Esophagus mucosa (tissue), 1 donor: ENCODE results near the gene RXFP3. TPM values are rescaled to one million over a fixed set of nuclear protein-coding genes. Genes with fewer than 3 reads are reported as not detected.
"Not testable (repeated sequence)": the region's sequence is repeated elsewhere in the genome, so short reads cannot be mapped to it uniquely, and the experiment has no call there.

Source experiments
- ATAC-seq: fragments of 200-7000 bp; cut with Tn5 transposase; one replicate; pipeline ENCODE4 v1.9.1; 2020
- total RNA-seq: library from RNA; stranded (reverse); gene quantifications from one replicate; pipeline ENCODE4 v1.2.4, GENCODE V29; 2023
- donor health status: DM: yes; HTN: yes; CAD: no.

Gene RXFP3, protein sequence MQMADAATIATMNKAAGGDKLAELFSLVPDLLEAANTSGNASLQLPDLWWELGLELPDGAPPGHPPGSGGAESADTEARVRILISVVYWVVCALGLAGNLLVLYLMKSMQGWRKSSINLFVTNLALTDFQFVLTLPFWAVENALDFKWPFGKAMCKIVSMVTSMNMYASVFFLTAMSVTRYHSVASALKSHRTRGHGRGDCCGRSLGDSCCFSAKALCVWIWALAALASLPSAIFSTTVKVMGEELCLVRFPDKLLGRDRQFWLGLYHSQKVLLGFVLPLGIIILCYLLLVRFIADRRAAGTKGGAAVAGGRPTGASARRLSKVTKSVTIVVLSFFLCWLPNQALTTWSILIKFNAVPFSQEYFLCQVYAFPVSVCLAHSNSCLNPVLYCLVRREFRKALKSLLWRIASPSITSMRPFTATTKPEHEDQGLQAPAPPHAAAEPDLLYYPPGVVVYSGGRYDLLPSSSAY
- total RNA-seq, result not detected

DNA sequence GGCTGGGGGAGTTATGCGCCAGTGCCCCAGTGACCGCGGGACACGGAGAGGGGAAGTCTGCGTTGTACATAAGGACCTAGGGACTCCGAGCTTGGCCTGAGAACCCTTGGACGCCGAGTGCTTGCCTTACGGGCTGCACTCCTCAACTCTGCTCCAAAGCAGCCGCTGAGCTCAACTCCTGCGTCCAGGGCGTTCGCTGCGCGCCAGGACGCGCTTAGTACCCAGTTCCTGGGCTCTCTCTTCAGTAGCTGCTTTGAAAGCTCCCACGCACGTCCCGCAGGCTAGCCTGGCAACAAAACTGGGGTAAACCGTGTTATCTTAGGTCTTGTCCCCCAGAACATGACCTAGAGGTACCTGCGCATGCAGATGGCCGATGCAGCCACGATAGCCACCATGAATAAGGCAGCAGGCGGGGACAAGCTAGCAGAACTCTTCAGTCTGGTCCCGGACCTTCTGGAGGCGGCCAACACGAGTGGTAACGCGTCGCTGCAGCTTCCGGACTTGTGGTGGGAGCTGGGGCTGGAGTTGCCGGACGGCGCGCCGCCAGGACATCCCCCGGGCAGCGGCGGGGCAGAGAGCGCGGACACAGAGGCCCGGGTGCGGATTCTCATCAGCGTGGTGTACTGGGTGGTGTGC, at the start of gene RXFP3:
Gene RXFP3 (plus strand): TSS at position 6 of the 636 bp plus-strand sequence. CDS start 355 bp downstream, at position 361.
- no peak for ATAC-seq

DNA sequence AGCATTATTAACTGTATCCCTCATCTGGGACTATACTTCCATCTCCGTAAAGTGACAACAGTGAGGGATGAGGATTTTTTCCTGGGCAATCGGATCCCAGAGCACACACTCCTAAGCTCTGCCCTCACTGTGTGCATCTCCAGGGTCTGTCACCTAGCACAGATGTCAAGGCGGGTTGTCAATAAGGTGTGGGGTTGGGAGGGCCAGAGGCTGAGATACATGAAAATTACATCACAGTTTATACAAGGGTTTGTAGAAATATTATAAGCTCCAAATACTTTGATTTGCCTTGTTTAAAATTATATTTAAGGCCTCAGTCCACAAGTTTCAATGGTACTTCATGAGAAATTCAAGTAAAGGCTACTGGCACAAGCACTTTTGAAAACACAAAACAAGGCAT, 48.9 kb upstream of the RXFP3 start:
- ATAC-seq, result no peak

DNA sequence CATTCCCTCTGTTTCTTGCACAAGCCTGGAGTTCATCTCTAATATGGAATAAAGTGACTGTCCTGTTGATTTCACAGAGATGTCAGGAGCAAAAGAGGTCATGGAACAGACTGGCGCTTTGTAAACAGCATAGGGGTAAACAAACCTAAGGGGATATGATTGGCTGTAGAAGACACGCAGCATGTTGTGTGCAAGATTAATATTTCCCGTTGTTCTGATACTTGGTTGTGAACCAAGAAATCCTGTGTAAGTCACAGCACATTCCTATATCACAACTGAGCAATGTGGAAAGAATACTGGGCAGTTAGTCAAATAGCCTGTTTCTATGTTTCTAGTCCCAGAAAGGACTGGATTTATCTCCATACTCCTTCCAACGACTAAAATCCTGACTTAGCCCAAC, 47.6 kb upstream of the RXFP3 start:
- ATAC-seq, result no peak

DNA sequence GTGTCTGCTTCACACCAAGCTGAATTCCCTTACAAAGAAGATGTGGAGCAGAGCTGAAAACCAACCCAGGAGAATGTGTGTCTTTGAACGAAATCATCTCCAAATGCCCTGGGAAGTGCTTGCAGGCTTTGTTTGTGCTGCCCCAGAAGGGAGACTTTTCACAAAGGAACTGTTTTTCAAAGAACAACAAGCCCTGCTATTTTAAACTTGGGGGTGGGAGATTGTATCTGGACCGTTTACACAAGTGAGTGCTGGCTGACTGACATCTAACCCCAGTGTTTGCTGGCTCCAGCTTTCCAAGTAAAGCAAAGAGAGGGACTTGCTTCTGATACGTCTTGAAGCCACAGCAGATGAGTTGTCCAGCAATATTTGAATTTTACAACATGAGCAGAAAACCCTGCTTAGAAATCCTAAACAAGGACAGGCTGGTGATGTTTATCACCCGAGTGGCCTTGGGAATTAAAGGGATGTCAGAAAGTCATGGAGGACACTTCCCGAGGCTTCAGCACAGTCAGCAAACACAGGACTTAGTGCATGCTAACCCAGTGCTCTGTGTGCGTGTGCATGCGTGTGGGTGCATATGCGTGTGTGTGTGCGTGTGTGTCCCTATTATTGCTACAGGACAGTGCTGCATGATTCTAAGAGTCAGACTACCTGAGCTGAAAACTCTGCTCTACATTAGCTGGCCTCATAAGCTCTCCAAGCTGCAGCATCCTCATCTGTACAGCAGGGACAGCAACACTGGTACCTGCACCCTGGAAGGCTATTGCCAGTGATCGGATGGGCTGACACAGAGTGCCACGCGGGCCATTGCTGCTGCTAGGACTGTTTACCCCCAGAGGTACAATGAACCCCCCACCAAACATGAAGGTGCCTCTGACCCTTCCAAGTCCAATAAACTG, 45.8 kb upstream of the RXFP3 start:
- no peak for ATAC-seq

DNA sequence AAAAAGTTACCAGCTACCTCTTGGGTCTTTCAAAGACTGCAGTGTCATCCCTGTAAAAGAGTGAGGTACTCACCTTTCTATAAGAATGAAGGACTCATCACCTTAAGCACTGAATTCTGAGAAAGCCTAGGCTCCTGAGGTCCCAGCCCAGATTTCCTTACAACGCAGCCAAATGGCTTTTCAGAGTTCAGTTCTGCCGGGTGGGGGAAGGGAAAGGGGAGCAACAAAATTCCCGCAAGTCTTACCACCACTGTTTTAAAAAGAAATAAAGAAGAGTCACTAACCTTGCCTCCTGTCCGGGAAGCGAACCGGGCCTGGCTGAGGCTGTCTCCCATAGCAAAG, 44.8 kb upstream of the RXFP3 start:
- ATAC-seq, result no peak

DNA sequence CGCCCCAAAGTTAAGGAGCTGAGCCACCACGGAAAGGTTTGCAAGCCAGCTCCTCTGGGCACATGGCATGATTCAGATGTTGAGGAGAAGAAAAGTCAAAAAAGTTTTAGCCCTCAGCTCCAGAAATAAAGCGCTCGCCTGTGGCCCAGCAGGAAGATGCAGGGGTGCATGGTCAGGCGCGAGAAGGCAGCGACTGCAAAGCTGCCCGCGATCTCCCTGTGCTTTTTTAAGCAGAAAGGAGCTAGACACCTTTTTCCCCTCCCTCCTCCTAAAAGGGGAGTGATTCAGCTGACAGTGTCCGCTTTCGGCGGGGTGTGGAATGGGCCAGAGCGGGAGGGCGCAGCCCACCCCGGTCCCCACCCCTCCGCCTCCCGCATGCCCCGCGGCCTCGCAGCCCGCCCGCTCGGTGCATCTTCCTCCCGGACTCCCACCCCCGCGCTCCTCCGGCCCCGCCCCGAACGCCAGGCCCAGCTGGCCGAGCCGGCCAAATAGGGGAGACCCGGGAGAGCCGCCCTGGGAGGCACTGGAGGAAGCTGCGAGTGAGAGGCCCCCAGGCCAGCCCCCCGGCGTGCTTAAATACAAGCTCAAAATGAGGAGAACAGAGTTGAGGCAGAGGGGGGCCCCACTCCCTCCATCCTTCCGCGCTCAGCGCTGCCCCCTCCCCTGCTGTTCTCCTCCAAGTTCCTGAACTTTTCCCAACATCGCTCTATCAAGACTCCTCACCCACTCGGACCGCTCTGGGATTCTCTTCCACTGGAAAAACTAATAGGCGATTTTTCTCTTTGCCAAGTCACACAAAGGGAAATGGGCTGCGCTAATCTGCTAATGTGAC, 44.2 kb upstream of the RXFP3 start, which contains the start of gene ADAMTS12:
Gene ADAMTS12 (minus strand): TSS at position 203 of the 832 bp plus-strand sequence. CDS start 134 bp downstream, at position 69.
- no peak for ATAC-seq

DNA sequence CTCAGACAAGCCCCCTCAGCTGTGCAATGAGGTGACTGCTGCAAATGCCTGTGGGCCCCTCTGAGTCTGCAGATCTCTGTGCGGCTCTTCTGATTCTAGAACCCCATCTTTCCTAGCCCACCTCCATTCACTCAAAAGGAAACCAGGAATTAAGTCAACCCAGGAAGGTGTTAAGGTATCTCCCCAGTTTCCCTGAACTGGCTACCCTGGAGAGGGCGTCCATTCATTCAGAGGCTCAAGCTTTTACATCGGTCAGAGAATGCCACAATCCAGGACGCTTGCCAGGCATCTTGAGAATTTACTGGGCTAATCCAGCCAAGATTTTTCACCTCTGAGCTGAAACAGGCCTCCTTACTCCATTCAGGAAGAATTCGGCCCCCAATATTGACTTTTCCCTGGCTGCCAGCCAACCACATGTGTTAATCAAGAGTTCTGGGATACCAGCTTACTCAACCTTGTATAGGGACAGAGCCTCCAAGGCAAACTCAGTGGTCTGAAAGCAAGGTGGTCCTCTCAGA, 43.5 kb upstream of the RXFP3 start:
- ATAC-seq, result no peak

DNA sequence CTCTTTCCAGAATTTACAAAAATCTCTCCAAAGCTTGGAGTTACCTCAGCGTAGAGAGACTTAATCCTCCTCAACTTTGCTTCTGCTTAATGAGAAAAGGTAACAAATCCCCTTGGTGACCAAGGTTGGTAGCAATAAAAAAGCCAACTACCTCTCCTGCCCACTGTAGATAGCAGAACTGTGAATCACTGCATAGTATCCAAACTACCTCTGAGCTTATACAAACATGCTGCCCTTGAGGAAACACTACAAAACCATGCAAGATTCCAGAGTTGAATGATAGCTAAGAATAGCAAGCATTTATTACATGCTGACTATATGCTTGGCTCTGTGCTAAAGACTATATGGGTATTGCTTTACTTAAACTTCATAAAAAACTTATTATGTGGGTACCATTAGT, 41.6 kb upstream of the RXFP3 start:
- ATAC-seq, result no peak

DNA sequence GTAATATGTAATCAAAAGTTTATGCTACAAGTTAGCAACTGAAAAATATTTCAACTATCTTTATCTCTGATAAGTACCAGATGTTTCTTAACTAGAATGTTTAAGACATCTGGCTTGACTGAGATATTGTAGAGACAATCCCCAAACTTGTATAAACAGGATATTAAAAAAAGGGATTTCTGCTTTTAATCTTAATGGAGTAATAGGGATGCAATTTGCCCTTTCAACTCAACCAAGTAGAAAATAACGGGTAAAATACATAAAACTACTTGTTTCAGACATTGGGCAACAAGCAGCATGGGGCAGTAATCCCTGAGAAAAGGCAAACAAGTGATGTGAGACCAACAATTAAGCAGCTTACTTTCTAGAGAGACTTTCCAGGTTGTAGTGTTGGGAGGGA, 35.0 kb upstream of the RXFP3 start:
- no peak for ATAC-seq

DNA sequence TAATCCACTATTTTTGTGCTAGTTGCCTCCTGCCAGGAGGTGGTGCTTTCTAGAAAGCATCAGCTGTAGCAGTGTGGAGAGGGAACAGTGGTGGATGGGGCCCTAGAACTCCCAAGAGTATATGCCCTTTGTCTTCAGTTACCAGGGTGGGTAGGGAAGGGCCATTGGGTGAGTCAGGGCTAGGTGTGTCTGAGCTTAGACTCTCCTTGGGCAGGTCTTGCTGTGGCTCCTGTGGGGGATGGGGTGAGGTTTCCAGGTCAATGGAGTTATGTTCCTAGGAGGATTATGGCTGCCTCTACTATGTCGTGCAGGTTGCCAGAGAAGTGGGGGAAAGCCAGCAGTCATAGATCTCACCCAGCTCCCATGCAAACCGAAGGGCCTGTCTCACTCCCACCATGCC, 33.1 kb upstream of the RXFP3 start:
- ATAC-seq, result peak; percentile 51

DNA sequence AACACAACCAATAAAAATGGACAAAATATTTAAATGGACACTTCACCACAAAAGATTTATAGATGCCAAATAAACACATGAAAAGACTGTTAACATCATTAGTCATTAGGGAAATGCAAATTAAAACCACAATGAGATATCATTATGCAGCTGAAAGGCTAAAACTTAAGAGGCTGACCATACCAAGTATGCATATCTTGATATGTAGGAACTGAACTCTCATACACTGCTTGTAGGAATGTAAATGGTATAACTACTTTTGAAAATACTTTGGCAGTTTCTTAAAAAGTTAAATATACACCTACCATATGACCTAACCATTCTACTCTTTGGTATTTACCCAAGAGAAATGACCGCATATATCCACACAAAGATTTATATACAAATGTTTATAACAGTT, 30.8 kb upstream of the RXFP3 start:
- ATAC-seq, result no peak

DNA sequence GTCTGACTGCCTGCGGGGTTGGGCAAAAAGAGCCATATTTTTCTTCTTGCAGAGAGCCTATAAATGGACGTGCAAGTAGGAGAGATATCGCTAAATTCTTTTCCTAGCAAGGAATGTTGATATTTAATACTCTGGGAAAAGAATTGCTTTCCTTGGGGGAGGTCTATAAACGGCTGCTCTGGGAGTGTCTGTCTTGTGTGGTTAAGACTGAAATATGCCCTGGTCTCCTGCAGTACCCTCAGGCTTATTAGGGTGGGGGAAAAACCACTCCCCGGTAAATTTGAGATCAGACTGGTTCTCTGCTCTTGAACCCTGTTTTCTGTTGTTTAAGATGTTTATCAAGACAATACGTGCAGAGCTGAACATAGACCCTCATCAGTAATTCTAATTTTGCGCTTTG, 29.9 kb upstream of the RXFP3 start:
- not testable (repeated sequence) for ATAC-seq

DNA sequence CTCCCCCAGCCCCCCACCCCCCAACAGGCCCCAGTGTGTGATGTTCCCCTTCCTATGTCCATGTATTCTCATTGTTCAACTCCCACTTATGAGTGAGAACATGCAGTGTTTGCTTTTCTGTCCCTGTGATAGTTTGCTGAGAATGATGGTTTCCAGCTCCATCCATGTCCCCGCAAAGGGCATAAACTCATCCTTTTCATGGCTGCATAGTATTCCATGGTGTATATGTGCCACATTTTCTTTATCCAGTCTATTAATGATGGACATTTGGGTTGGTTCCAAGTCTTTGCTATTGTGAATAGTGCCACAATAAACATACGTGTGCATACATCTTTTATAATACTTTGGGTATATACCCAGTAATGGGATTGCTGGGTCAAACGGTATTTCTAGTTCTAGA, 21.3 kb upstream of the RXFP3 start:
- ATAC-seq, result not testable (repeated sequence)

DNA sequence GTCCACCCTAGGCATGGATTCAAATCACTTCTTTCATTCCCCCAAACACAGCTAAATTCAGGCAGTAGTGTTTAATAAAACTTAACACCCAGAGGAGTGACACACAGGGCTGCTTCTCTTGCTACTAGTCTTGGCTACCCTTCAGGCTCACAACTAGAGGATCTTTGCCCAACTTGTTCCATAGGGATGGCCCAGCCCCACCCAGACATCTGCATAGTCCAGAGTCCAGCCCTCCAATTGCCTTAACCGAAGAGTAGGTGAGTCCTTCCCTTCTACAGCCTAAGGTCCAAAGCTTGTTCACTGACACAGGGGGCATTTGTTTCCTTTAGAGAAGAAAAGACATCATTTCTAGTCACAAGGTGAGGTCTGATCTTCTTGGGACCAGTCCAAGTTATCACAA, 15.2 kb upstream of the RXFP3 start:
- no peak for ATAC-seq

DNA sequence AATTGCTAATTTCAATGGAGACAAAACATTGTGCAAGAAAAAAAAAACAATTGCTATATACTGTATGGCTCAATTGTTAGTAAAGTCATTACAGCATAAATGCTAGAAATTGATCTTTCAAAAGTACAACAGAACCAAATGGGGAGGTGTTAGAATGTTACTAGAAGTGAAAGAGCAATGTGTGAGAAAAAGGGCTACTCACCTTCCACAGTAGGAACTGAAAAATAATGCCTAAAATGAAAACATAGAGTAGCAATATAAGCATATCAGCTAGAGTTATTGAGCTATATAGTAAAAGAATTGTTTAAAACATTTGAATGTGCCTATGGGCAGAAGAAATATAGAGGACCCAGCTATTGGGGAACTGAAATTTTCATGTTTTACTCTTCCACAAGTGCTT, 10.9 kb upstream of the RXFP3 start:
- no peak for ATAC-seq

DNA sequence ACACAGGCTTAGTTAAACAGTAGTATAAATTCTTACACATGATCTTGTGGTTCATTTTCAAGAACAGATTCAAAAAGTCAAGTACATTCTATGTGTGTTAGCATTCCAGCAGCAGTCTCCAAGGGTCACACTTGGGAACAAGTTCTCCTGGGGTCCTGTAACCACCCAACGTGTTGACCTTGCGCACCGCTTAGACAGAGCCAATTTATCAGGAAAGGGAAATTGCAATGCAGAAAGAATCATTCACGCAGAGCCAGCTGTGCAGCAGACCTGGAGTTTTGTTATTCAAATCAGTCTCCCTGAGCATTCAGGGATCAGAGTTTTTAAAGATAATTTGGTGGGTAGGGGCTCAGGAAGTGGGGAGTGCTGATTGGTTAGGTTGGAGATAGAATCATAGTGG, 8.5 kb upstream of the RXFP3 start:
- ATAC-seq, result no peak

DNA sequence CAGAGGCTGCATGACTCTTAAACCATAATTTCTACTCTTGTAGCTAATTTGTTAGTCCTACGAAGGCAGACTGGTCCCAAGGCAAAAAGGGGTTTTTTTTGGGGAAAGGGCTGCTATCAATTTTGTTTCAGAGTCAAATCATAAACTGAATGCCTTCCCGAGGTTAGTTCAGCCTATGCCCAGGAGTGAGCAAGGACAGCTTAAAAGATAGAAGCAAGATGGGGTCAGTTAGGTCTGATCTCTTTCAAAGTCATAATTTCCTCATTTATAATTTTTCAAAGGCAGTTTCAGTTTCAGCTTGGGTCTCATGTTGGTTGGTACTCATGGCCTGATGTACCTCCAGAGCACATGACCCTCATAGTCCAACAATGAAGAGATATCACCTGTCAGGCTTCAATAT, 7.9 kb upstream of the RXFP3 start:
- ATAC-seq, result no peak

DNA sequence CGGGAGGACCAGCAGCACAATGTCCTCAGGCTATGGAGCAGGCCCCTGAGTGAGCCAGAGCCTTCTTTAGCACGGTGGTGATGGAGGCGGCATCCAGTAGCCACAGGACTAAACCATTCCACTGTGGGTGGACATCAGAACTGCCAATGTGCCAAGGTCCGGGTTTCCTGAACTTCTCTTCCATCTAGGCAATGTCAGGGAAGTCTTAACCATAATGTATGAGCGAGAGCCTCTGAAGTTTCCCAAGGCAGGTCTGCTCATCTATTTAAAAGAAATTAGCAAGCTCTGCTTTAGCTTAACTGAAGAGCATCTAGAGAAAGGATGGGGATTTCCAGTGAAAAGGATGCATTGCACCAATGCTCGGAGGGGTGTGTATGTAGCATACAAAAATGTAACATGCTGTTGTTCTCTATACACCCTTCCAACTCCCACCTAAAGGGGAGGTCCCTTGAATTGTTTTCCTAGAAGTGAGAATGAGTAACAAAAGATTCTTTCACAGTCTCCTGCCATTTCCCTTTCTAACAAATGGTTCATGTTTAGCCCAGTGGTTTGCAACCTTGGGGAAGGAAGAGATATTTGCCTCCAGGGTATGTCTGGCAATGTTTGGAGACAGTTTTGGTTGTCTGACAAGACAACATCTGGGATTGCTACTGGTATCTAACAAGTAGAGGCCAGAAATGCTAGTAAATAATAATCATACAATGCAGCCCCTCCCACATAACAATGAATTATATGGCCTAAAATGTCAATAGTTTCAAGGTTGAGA, 6.1 kb upstream of the RXFP3 start:
- ATAC-seq, result no peak

DNA sequence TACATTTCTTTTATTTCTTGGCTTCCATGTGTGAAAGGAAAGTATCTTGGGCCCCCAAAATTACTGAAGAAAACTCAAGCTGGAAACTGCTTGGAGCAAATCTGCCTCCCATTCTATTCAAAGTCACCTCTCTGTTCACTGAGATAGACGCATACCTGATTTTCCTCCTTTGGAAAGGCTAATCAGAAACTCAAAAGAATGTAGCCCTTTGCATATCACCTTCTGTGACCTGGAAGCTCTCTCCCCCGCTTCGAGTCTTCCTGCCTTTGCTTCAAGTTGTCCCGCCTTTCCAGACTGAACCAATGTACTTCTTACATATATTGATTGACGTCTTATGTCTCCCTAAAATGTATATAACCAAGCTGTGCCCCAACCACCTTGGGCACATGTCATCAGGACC, 5.0 kb upstream of the RXFP3 start:
- ATAC-seq, result no peak

DNA sequence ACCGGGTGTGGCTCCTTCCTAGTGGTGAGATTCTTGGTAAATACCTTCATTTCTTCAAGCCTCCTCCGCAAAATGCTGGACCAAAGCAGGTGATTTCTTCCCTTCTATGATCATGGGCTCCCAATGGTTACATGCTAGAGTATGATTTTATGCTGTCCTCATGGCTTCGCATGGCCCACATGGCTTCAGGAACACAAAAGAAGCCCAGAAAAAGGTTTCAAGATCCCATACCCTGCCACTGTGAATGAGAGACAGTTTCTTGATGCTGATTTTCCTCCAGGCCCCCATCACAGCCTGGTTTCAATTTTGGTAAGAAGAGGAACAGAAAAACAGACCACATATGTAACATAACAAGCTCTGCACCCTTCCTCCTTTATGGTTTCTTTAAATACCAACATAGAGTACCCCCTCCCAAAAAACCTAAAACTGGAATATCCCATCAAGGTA, 2.4 kb upstream of the RXFP3 start:
- no peak for ATAC-seq

DNA sequence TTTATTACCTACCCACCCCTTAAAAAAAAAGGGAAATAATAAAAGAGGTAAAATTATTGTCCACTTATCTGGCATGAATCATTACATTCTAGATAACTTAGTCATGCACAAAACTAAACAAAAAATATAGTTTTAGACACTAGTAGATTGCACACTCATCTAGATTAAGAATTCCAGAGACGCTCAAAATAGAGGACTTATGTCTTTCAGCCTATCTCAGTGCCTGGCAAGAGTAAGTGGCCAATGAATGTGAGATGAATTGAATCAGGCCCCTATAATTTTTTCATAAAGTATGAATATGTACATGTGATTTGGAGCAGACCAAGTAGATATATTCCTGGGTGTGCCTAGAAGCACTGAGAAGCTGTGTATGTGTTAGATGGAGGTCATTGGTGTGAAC, 2.0 kb upstream of the RXFP3 start:
- no peak for ATAC-seq
